HG03159 (cell line): ENCODE measurements around the gene CCDC117.

Experiments used
- ATAC-seq: cut with Tn5 transposase; IDR thresholded peaks from one replicate; pipeline ENCODE4 v1.9.1; 2021; ENCODE audit warnings: mild to moderate bottlenecking, moderate library complexity; ENCODE audit not compliant: unreplicated experiment

CCDC117 gene

GRCh38 chr22:28826921-28827320 is 54.4 kb downstream of the CCDC117 start:
- no peak for ATAC-seq

- no peak for ATAC-seq
These were observed 57.1 kb downstream of the CCDC117 start for GRCh38 chr22:28829358-28830181.

- no peak for ATAC-seq
These were observed 57.9 kb downstream of the CCDC117 start for GRCh38 chr22:28830441-28830840.

- no peak for ATAC-seq
These were observed 58.9 kb downstream of the CCDC117 start for GRCh38 chr22:28831140-28832072.

- no peak for ATAC-seq
These were observed 60.2 kb downstream of the CCDC117 start for GRCh38 chr22:28832731-28833130.

GRCh38 chr22:28833276-28833923 is 60.9 kb downstream of the CCDC117 start:
- ATAC-seq: no peak

GRCh38 chr22:28835630-28836189 is 63.2 kb downstream of the CCDC117 start:
- no peak for ATAC-seq

- no peak for ATAC-seq
These were observed 65.1 kb downstream of the CCDC117 start for GRCh38 chr22:28837640-28838039.
